DMS114 treated with DMSO at 0.1 percent for 48 hours (cell line): ENCODE measurements around the gene TMOD3.
A peak's percentile ranks its signal among the peaks of the same experiment; 100 is the strongest.
"Not testable (repeated sequence)": the region's sequence is repeated elsewhere in the genome, so short reads cannot be mapped to it uniquely, and the experiment has no call there.

Experiments used
- DNase-seq: peaks from one replicate; lab custom pipeline; 2025; ENCODE audit not compliant: unreplicated experiment; lab: John Stamatoyannopoulos, UW

Gene TMOD3

GRCh38 chr15:51829376-51830275 is at the start of gene TMOD3:
TSS of gene TMOD3 (plus strand) at chr15:51829653. CDS start at chr15:51862885, 33,232 bp downstream.
- peak; percentile 82 for DNase-seq

GRCh38 chr15:51780636-51781035 is 48.8 kb upstream of the TMOD3 start:
- DNase-seq = no peak

- DNase-seq = no peak
These were observed 47.9 kb upstream of the TMOD3 start for GRCh38 chr15:51781506-51781905.

GRCh38 chr15:51782357-51782896 is 47.0 kb upstream of the TMOD3 start:
- DNase-seq = no peak

- no peak for DNase-seq
These were observed 45.5 kb upstream of the TMOD3 start for GRCh38 chr15:51783967-51784366.

- not testable (repeated sequence) for DNase-seq
These were observed 42.3 kb upstream of the TMOD3 start for GRCh38 chr15:51787130-51787529.

- DNase-seq = not testable (repeated sequence)
These were observed 37.0 kb upstream of the TMOD3 start for GRCh38 chr15:51792474-51792873.

GRCh38 chr15:51793521-51794305 is 35.7 kb upstream of the TMOD3 start:
- no peak for DNase-seq

- DNase-seq = no peak
These were observed 32.5 kb upstream of the TMOD3 start for GRCh38 chr15:51796847-51797401.

GRCh38 chr15:51798281-51798680 is 31.2 kb upstream of the TMOD3 start:
- no peak for DNase-seq

GRCh38 chr15:51799282-51800252 is 29.9 kb upstream of the TMOD3 start:
- DNase-seq = no peak

- no peak for DNase-seq
These were observed 28.0 kb upstream of the TMOD3 start for GRCh38 chr15:51801391-51801835.

GRCh38 chr15:51802593-51802992 is 26.9 kb upstream of the TMOD3 start:
- DNase-seq = no peak

GRCh38 chr15:51803965-51804364 is 25.5 kb upstream of the TMOD3 start:
- DNase-seq = no peak

GRCh38 chr15:51806123-51806522 is 23.3 kb upstream of the TMOD3 start:
- no peak for DNase-seq

- no peak for DNase-seq
These were observed 20.0 kb upstream of the TMOD3 start for GRCh38 chr15:51809457-51809856.

- DNase-seq = no peak
These were observed 16.9 kb upstream of the TMOD3 start for GRCh38 chr15:51812598-51812997.

GRCh38 chr15:51814606-51815005 is 14.8 kb upstream of the TMOD3 start:
- no peak for DNase-seq

GRCh38 chr15:51816611-51817010 is 12.8 kb upstream of the TMOD3 start:
- no peak for DNase-seq

GRCh38 chr15:51818150-51818549 is 11.3 kb upstream of the TMOD3 start:
- no peak for DNase-seq
